Measurements from ENCODE around the gene NFIX.

NFIX gene

DNA sequence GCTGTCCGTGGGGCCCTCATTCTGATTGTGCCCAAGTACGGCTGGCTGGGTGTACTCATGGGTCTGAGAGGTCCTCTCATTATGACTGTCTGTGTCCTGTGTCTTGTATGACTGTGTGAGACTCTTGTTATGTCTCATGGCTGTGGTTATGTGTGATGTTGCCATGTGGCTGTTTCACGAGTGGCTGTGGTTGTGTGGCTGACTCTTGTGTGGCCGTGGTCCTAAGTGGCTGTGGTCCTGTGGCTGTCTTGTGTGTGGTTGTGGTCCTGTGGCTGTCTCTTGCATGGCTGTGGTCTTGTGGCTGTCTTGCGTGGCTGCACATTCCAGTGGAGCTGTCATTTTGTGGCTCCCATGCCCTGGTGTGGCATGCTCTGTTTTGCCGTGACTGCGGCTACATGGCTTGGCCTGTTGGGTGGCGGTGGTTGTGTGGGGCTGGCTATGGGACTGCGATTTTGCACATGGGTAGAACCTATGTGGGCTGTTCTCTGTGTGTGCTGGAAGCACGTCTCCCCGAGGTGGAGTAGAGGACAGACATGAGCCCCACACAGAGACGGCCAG is 104.8 kb downstream of the NFIX start:
- no peak overlapping the region for H3K9ac ChIP-seq (ENCODE audit: low read depth, low read length)
- peaks cover 83% of the 10 kb centered on the region for H3K27me3 ChIP-seq (ENCODE audit: insufficient read depth, low read length)
- H3K9me3 ChIP-seq (ENCODE audit: insufficient read depth, low read depth, low read length): no peaks in the 10 kb centered on the region
- H3K27ac ChIP-seq (ENCODE audit: low read depth, low read length): no peak overlapping the region
- H3K4me1 ChIP-seq (ENCODE audit: insufficient read depth, low read length): peaks cover 9% of the 10 kb centered on the region
- H3K36me3 ChIP-seq (ENCODE audit: insufficient read depth, low read length): no peaks in the 10 kb centered on the region; the same call in 1 of the 2 replicates
- H3K4me3 ChIP-seq (ENCODE audit: low read length): no peak overlapping the region
- WGBS: 85% methylated on average over 12 of the region's 12 CpGs

DNA sequence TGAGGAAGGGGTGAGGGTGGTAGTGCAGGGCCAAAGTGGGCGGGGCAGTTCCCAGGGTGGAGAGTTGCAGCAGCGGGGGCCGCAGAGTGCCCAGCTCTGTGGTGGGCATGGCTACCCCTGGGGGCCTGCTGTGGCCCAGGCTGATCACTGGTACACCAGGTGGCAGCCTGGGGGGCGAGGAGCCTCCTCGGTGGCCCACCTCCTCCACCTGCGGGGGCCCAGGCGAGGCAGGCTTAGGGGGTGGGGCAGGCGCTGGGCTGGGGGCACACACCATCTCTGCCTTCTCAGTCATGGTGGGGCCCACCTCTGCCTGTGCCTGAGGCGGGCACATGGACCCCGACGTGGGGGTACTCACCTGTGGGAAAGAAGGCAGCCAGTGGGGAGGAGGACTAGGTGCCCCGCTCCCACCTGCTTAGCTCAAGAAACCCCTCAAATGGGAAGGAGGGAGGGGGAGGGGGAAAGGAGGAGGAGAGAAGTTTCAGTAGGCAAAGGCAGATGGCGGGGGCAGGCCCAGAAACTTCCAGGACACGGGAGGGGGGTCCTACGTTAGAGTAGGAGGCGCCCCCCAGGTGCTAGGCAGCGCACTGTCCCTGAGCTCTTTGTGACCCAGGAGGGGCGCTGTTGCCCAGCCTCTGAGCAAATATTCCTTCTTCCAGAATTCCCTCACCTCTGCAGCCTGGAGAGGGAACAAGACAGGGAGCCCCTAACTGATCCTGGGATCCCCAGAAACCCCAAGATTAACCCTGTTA is 105.7 kb downstream of the NFIX start:
- Histone ChIP-seq H3K36me3 (ENCODE audit: insufficient read depth, low read length) (no peaks in the 10 kb centered on the region; the same call in 1 of the 2 replicates), H3K27ac (ENCODE audit: low read depth, low read length) (no peak overlapping the region), H3K4me3 (ENCODE audit: low read length) (no peak overlapping the region), H3K9ac (ENCODE audit: low read depth, low read length) (no peak overlapping the region), H3K9me3 (ENCODE audit: insufficient read depth, low read depth, low read length) (no peaks in the 10 kb centered on the region), H3K4me1 (ENCODE audit: insufficient read depth, low read length) (peaks cover 9% of the 10 kb centered on the region), H3K27me3 (ENCODE audit: insufficient read depth, low read length) (peaks cover 75% of the 10 kb centered on the region)
- WGBS: 66% methylated on average over 18 of the region's 18 CpGs

DNA sequence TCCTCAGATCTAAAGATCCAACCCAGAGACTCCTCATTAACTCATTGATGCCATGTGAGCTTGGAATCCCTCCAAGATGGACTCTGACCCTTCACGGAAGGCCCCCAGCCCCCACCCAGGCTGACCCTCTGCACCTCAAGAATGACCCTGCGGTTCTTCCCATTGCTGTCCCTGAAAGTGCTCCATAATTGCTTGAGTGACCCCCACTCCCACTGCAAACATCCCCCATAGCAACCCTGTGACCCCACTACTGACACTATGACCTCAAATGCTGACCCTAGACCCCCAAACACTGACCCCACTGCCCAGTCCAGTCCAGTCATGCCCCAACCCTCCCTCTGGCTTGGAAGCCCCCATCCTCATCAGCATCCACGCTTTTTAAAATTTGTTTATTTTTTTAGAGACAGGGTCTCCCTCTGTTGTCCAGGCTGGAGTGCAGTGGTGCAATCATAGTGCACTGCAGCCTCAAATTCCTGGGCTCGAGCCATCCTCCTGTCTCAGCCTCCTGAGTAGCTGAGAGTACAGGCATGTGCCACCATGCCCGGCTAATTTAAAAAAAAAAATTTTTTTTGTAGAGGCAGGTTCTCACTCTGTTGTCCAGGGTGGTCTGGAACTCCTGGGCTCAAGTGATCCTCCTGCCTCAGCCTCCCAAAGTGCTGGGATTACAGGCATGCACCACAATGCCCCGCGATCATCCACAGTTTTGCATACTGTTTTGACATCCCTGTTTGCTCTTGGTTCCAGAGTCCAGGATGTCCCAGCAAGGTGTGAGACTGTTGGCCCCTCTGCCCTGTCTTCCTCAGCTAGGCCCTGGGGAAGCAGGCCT is 106.5 kb downstream of the NFIX start:
- Histone ChIP-seq H3K9ac (ENCODE audit: low read depth, low read length) (no peak overlapping the region), H3K27ac (ENCODE audit: low read depth, low read length) (no peak overlapping the region), H3K9me3 (ENCODE audit: insufficient read depth, low read depth, low read length) (no peaks in the 10 kb centered on the region), H3K4me1 (ENCODE audit: insufficient read depth, low read length) (peaks cover 9% of the 10 kb centered on the region), H3K4me3 (ENCODE audit: low read length) (peak overlapping the region; percentile 44; the same call in 1 of the 2 replicates), H3K27me3 (ENCODE audit: insufficient read depth, low read length) (peaks cover 67% of the 10 kb centered on the region), H3K36me3 (ENCODE audit: insufficient read depth, low read length) (no peaks in the 10 kb centered on the region; the same call in 1 of the 2 replicates)
- WGBS: 91% methylated on average over 7 of the region's 7 CpGs

DNA sequence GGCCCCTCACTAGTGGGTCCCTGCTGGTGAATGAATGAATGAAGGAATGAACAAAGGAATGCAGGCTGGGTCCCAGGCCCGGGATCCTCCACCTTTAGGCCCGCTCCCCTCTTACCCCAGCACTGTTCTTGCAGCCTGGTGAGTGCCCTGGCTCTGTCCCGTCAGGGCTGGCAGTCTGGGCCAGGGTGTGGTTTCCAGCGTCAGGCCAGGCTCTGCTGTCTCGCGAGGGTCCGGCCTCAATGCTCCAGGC is 107.1 kb downstream of the NFIX start:
- Histone ChIP-seq H3K36me3 (ENCODE audit: insufficient read depth, low read length) (peaks cover 3% of the 10 kb centered on the region), H3K27ac (ENCODE audit: low read depth, low read length) (no peak overlapping the region)

DNA sequence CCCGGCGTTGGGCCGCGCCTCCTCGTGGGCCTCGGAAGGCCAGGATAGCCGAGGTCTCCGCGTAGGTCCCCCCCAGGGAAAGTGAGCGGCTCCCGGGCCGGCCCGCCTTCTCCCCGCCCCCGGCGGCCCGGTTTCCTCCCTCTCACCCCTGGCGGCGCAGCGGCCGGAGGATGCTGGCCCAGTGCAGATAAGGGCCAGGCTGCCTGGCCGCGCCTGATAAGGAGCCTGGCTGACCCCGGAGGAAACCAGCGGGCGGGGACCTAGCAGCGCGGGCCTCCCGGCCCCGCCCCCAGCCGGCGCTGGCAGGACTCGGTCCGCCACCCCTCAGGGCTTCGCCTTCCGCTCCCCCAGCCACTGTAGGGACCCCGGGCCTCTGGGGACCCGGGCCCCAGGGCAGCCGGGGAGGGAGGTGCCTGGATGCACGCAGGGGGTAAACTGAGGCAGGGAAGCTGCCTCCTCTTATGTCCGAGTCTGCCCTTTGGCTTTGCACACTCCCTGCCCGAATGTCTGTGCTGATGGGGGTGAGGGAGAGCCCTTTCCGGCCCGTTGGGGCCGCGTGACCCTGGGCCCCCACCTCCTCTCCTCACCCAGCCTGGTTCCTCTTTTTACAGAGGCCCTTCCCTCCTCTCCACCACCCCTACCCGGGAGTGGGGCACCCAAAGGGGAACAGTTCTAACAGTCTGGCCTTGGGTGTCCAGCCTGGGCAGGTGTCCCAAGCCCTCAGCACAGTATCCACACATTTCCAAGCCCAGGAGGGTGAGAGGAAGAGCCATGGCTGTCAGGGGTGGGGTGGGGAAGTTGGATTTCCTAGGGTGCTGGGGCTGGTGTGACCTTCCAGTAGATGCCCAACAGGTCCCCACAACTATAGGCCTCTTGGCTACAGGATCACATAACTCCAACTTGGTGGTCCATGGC is 107.6 kb downstream of the NFIX start, which contains the start of gene LYL1:
Gene LYL1 (minus strand): TSS at position 193 of the 915 bp plus-strand sequence. CDS start 1,687 bp downstream, outside the sequence.
- H3K4me1 ChIP-seq (ENCODE audit: insufficient read depth, low read length): peaks cover 4% of the 10 kb centered on the region; the same call in 1 of the 2 replicates
- H3K27ac ChIP-seq (ENCODE audit: low read depth, low read length): no peak within 1 kb of the TSS
- H3K4me3 ChIP-seq (ENCODE audit: low read length): peak within 1 kb of the TSS; percentile 44
- no peaks in the 10 kb centered on the region for H3K9me3 ChIP-seq (ENCODE audit: insufficient read depth, low read depth, low read length)
- H3K27me3 ChIP-seq (ENCODE audit: insufficient read depth, low read length): peaks cover 56% of the 10 kb centered on the region
- peak within 1 kb of the TSS; percentile 34; the same call in 1 of the 2 replicates for H3K9ac ChIP-seq (ENCODE audit: low read depth, low read length)
- H3K36me3 ChIP-seq (ENCODE audit: insufficient read depth, low read length): peaks cover 7% of the 10 kb centered on the region
- WGBS: 10% methylated on average over 47 of the region's 47 CpGs

More for the DNA sequence above, 107.1 kb downstream of the NFIX start:
- no peaks in the 10 kb centered on the region for H3K9me3 ChIP-seq (ENCODE audit: insufficient read depth, low read depth, low read length)
- 0 out of 2 replicates have a peak overlapping the region, but pooled peaks have one; percentile 34 for H3K9ac ChIP-seq (ENCODE audit: low read depth, low read length)
- 24% methylated on average over 7 of the region's 7 CpGs for WGBS
- peaks cover 4% of the 10 kb centered on the region for H3K4me1 ChIP-seq (ENCODE audit: insufficient read depth, low read length)
- peak overlapping the region; percentile 44 for H3K4me3 ChIP-seq (ENCODE audit: low read length)
- peaks cover 61% of the 10 kb centered on the region for H3K27me3 ChIP-seq (ENCODE audit: insufficient read depth, low read length)

DNA sequence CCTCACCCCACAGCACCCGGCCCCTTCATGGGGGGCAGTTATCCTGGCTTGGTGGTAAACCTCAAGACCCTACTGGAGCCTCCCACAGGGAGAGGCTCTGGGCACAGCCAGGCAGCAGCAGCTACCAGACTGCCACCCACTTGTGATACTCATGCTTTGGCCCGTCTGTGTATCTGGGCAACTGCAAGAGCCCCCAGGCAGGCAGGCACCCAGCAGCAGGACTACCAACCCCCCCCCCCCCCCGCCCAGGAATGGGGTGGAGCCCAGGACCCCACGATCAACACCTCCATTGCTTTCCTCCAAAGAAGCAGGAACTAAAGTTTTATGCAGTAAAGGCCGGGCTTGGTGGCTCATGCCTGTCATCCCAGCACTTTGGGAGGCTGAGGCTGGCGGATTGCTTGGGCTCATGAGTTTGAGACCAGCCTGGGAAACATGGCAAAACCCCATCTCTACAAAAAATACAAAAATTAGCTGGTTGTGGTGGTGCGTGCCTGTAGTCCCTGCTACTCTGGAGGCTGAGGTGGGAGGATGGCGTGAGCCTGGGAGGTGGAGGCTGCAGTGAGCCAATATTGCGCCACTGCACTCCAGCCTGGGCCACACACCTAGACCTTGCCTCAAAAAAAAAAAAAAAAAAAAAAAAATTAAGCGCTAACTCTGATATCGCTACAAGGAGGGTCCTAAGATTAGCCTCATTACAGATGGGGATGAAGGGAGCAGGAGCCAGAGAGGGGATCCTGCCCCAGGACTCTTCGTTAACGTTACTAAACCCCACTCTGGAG is 108.5 kb downstream of the NFIX start:
- Histone ChIP-seq H3K36me3 (ENCODE audit: insufficient read depth, low read length) (peaks cover 7% of the 10 kb centered on the region), H3K9ac (ENCODE audit: low read depth, low read length) (no peak overlapping the region), H3K9me3 (ENCODE audit: insufficient read depth, low read depth, low read length) (no peaks in the 10 kb centered on the region), H3K27ac (ENCODE audit: low read depth, low read length) (no peak overlapping the region), H3K27me3 (ENCODE audit: insufficient read depth, low read length) (peaks cover 47% of the 10 kb centered on the region), H3K4me1 (ENCODE audit: insufficient read depth, low read length) (peaks cover 4% of the 10 kb centered on the region; the same call in 1 of the 2 replicates), H3K4me3 (ENCODE audit: low read length) (no peak overlapping the region)
- 89% methylated on average over 10 of the region's 13 CpGs for WGBS

DNA sequence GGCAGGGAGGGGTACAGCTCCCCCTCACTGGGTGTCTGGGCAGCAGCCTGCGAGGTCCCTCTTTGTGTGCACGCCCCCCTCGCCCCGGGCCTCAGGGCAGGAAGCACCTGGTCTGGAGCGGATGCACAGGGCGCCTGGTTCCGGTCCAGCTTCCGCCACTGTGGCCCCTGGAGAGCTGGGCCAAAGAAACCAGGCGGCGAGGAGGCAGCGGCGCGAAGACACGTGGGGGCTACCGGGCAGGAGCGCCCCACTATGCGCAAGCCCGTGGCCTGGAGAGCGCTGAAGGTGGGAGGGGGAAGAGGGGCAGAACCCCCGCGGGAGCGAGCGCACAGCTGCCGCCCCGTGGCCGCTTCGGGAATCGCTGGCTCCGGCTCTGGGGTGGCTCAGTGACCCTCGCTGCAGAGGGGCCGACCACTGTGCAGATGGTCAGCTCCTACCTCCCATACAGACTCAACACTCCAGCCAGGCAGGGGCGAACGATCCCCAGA is 109.1 kb downstream of the NFIX start:
- H3K27ac ChIP-seq (ENCODE audit: low read depth, low read length): no peak overlapping the region
- no peaks in the 10 kb centered on the region for H3K9me3 ChIP-seq (ENCODE audit: insufficient read depth, low read depth, low read length)
- H3K9ac ChIP-seq (ENCODE audit: low read depth, low read length): no peak overlapping the region
- no peak overlapping the region for H3K4me3 ChIP-seq (ENCODE audit: low read length)
- 58% methylated on average over 33 of the region's 33 CpGs for WGBS
- peaks cover 13% of the 10 kb centered on the region for H3K36me3 ChIP-seq (ENCODE audit: insufficient read depth, low read length)
- peaks cover 4% of the 10 kb centered on the region; the same call in 1 of the 2 replicates for H3K4me1 ChIP-seq (ENCODE audit: insufficient read depth, low read length)
- H3K27me3 ChIP-seq (ENCODE audit: insufficient read depth, low read length): peaks cover 41% of the 10 kb centered on the region

DNA sequence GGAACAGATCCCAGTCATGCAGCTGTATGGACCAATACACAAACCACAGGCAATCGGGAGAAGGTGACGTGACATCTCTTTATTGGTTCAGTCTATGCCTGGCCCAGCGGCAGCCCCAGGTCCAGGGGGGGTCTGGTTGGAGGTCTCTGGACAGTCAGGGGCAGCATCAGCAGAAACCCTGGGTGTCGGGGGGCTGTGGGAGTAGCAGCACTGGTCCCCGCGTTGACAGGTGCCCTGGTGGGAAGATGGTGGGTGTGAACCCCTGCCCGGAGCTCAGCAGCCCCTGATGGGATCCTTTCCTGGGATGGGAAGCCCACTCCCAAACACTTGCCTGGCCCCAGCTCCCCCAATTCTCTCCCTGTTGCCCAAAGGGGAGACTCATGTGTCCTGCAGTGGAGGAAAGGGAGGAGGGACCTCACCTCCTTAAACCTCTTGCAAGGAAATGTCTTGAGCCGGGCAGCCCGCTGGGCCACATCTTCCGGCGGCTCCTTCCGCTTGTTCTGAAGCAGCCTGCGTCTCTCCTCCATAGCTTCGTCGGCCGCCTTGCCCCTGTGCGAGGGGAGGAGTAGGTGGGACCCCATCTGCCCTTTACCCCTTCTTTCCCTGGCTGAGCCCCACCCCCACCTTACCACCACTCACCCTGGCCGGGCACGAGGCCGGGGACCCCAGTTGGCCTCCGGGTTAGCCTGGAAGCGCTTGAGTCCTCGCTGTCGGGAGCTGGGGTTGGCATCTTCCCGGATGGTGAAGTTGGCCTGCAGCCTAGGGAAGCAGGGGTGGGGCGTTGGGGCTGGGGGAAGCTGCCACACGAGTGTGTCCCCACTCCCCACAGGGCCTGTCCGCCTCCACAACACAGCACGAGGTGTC is 109.8 kb downstream of the NFIX start:
- Histone ChIP-seq H3K27ac (ENCODE audit: low read depth, low read length) (no peak overlapping the region), H3K9ac (ENCODE audit: low read depth, low read length) (no peak overlapping the region), H3K9me3 (ENCODE audit: insufficient read depth, low read depth, low read length) (no peaks in the 10 kb centered on the region), H3K4me3 (ENCODE audit: low read length) (no peak overlapping the region), H3K4me1 (ENCODE audit: insufficient read depth, low read length) (peaks cover 4% of the 10 kb centered on the region; the same call in 1 of the 2 replicates), H3K36me3 (ENCODE audit: insufficient read depth, low read length) (peaks cover 20% of the 10 kb centered on the region), H3K27me3 (ENCODE audit: insufficient read depth, low read length) (peaks cover 34% of the 10 kb centered on the region)
- WGBS: 91% methylated on average over 27 of the region's 29 CpGs

DNA sequence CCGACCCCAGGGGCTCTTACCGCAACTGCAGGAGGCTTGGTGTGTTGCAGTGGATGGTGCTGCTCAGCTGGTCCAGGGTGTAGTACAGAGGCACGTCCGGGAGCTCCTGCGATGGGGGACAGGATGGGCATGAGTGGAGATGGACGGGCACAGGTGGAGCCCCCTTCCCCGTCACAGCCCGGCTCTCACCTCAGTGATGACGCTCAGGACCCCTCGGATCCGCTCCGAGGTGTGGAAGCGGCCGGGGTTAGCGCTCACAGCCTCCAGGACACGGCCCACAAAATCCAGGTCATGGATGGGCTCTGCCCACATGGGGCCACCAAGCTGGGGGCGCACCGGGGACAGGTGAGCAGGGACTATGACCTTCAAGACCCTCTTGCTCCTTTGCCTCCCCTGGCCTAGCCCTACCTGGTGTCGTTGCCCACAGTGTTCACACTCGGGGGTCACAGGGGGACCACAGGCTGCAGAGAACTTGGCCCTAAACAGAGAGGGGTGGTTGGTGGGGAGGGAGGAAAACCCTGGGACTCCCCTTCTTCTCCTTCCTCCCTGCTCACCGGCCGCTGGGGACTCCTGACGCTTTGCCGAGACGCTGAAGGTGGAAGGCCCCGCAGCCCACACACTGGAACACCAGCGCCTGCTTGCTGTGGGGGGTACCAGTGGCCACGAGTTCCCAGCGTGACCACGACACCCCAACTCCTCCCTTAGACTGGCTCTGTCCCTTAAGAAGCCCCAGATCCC is 114.3 kb downstream of the NFIX start:
- H3K9ac ChIP-seq (ENCODE audit: low read depth, low read length): no peak overlapping the region
- H3K27me3 ChIP-seq (ENCODE audit: insufficient read depth, low read length): no peaks in the 10 kb centered on the region
- no peak overlapping the region for H3K4me3 ChIP-seq (ENCODE audit: low read length)
- WGBS: 94% methylated on average over 30 of the region's 30 CpGs
- no peak overlapping the region for H3K27ac ChIP-seq (ENCODE audit: low read depth, low read length)
- no peaks in the 10 kb centered on the region for H3K9me3 ChIP-seq (ENCODE audit: insufficient read depth, low read depth, low read length)
- peaks cover 47% of the 10 kb centered on the region for H3K36me3 ChIP-seq (ENCODE audit: insufficient read depth, low read length)
- H3K4me1 ChIP-seq (ENCODE audit: insufficient read depth, low read length): no peaks in the 10 kb centered on the region

All from HUES64 (cell line).